PC-3 (cell line): ENCODE data around the gene KCNT1. TPM values are rescaled to one million over a fixed set of nuclear protein-coding genes. Genes with fewer than 3 reads are reported as not detected.

Experiments
- ATAC-seq: fragments of 200-7000 bp; cut with Tn5 transposase; 2 replicates; pipeline ENCODE4 v1.9.1; 2020; ENCODE audit warnings: mild to moderate bottlenecking, moderate library complexity
- BruUV-seq: library from RNA; stranded (reverse); fragments of 400-500 nt; replicated peaks from 2 replicates; lab custom pipeline; 2021; lab: Mats Ljungman, UMichigan
- CTCF ChIA-PET: fragments of 300-600 bp; sonication (Branson Sonifier 250); formaldehyde crosslinking; loops from one replicate; lab custom pipeline; 2022; ENCODE audit warnings: antibody characterized with exemption; lab: Charles Lee
- POLR2A ChIA-PET: fragments of 300-600 bp; sonication (Branson Sonifier 250); formaldehyde crosslinking; loops from one replicate; lab custom pipeline; 2022; ENCODE audit warnings: antibody characterized with exemption; ENCODE audit not compliant: unreplicated experiment; lab: Charles Lee
- DNase-seq: peaks from one replicate; pipeline ENCODE4 v3.0.0-alpha.2; 2015
- H2AFZ ChIP-seq: fragments of 300-600 bp; sonication (generic); 2 replicates; pipeline ENCODE4 v1.6.0; 2016; ENCODE audit warnings: antibody characterized with exemption, low read length
- H3F3A ChIP-seq: fragments of 300-600 bp; sonication (generic); one replicate; pipeline ENCODE4 v1.6.0; 2017; ENCODE audit warnings: antibody characterized with exemption, low read length, control low read depth, mild to moderate bottlenecking; ENCODE audit not compliant: unreplicated experiment
- H3K27ac ChIP-seq: fragments of 300-600 bp; sonication (generic); 2 replicates; pipeline ENCODE4 v1.5.1; 2016; ENCODE audit warnings: mild to moderate bottlenecking, low read length
- H3K27me3 ChIP-seq: fragments of 300-600 bp; sonication (generic); 2 replicates; pipeline ENCODE4 v1.6.1; 2016; ENCODE audit warnings: low read length, mixed read lengths
- H3K36me3 ChIP-seq: fragments of 300-600 bp; sonication (generic); 2 replicates; pipeline ENCODE4 v1.6.1; 2016; ENCODE audit warnings: low read depth, mixed run types, low read length, mixed read lengths
- H3K4me1 ChIP-seq: fragments of 300-600 bp; sonication (generic); 2 replicates; pipeline ENCODE4 v1.5.1; 2016; ENCODE audit warnings: low read length; ENCODE audit not compliant: insufficient read depth
- H3K4me2 ChIP-seq: fragments of 300-600 bp; sonication (generic); 2 replicates; pipeline ENCODE4 v1.6.0; 2016; ENCODE audit warnings: low read length
- H3K4me3 ChIP-seq: fragments of 300-600 bp; sonication (generic); 2 replicates; pipeline ENCODE4 v1.5.1; 2016; ENCODE audit warnings: mild to moderate bottlenecking, low read length, mixed read lengths
- H3K79me2 ChIP-seq: fragments of 300-600 bp; sonication (generic); 2 replicates; pipeline ENCODE4 v1.6.1; 2017; ENCODE audit warnings: low read length, mixed read lengths
- H3K9ac ChIP-seq: fragments of 300-600 bp; sonication (generic); 2 replicates; pipeline ENCODE4 v1.6.0; 2016; ENCODE audit warnings: mild to moderate bottlenecking, low read length
- H3K9me2 ChIP-seq: fragments of 300-600 bp; sonication (generic); replicated peaks from 2 replicates; pipeline ENCODE4 v1.6.1; 2016; ENCODE audit warnings: mixed run types, low read length, mixed read lengths
- H3K9me3 ChIP-seq: fragments of 300-600 bp; sonication (generic); 2 replicates; pipeline ENCODE4 v1.6.1; 2016; ENCODE audit warnings: low read length, mixed read lengths
- H4K20me1 ChIP-seq: fragments of 300-600 bp; sonication (generic); 2 replicates; pipeline ENCODE4 v1.6.1; 2016; ENCODE audit warnings: low read length, mixed read lengths
- CTCF ChIP-seq: fragments of 300-600 bp; sonication (generic); conservative IDR thresholded peaks from 2 replicates; pipeline ENCODE4 v1.5.1; 2017; ENCODE audit warnings: antibody characterized with exemption, low read depth, mild to moderate bottlenecking, low read length
- EZH2 ChIP-seq: fragments of 300-600 bp; sonication (generic); IDR thresholded peaks from one replicate; pipeline ENCODE4 v1.6.1; 2017; ENCODE audit warnings: antibody characterized with exemption, mild to moderate bottlenecking, low read length; ENCODE audit not compliant: unreplicated experiment
- EZH2phosphoT487 ChIP-seq: fragments of 300-600 bp; sonication (generic); IDR thresholded peaks from 2 replicates; pipeline ENCODE4 v1.6.1; 2018; ENCODE audit warnings: mild to moderate bottlenecking, antibody characterized with exemption, low read length, borderline replicate concordance
- intact Hi-C: fragments of 100-400 bp; cut with micrococcal nuclease; formaldehyde crosslinking; loops from 2 replicates; pipeline ENCODE4 v1.9.0; 2023
- total RNA-seq: library from RNA; depleted of rRNA; stranded (reverse); fragments of >200 nt; gene quantifications from 2 replicates; pipeline ENCODE4 v1.2.3, GENCODE V29; 2014

Gene KCNT1
- total RNA-seq, 1 experiment from 2014 or later = not detected

GRCh38 chr9:135835131-135835530 lies 133.1 kb downstream of the KCNT1 start:
- no peak for TF ChIP-seq CTCF
- no peak overlapping the region for H3K4me2 ChIP-seq
- no peaks in the 10 kb centered on the region for H3K27me3 ChIP-seq
- H3K79me2 ChIP-seq = 0 out of 2 replicates have a peak, but pooled peaks cover 4% of the 10 kb centered on the region
- no peak overlapping the region for H3K27ac ChIP-seq
- no peak overlapping the region for H2AFZ ChIP-seq
- H3K4me1 ChIP-seq = no peaks in the 10 kb centered on the region
- no peaks in the 10 kb centered on the region for H4K20me1 ChIP-seq
- H3K9me2 ChIP-seq = no peaks in the 10 kb centered on the region
- no peaks in the 10 kb centered on the region for H3K9me3 ChIP-seq
- ATAC-seq (no peak), DNase-seq (no peak)
- POLR2A ChIA-PET = no interaction called here
- no peaks in the 10 kb centered on the region for H3F3A ChIP-seq
- H3K9ac ChIP-seq = no peak overlapping the region
- CTCF ChIA-PET = no interaction called here
- H3K36me3 ChIP-seq = no peaks in the 10 kb centered on the region
- intact Hi-C loops = no loop called here
- BruUV-seq = no TSS peak
- no peak overlapping the region for H3K4me3 ChIP-seq

GRCh38 chr9:135839516-135839915 lies 137.5 kb downstream of the KCNT1 start:
- Histone ChIP-seq H3K27me3 (no peaks in the 10 kb centered on the region), H4K20me1 (no peaks in the 10 kb centered on the region), H3K4me3 (no peak overlapping the region), H2AFZ (no peak overlapping the region), H3K4me2 (no peak overlapping the region), H3K9me2 (no peaks in the 10 kb centered on the region), H3K4me1 (no peaks in the 10 kb centered on the region), H3K79me2 (no peaks in the 10 kb centered on the region), H3F3A (no peaks in the 10 kb centered on the region), H3K9me3 (no peaks in the 10 kb centered on the region), H3K9ac (no peak overlapping the region), H3K27ac (no peak overlapping the region), H3K36me3 (no peaks in the 10 kb centered on the region)
- CTCF ChIA-PET = no interaction called here
- ATAC-seq (no peak), DNase-seq (no peak)
- POLR2A ChIA-PET = no interaction called here
- TF ChIP-seq EZH2 (no peak), CTCF (no peak), EZH2phosphoT487 (no peak)
- intact Hi-C loops = no loop called here
- no TSS peak for BruUV-seq

GRCh38 chr9:135840107-135840506 lies 138.1 kb downstream of the KCNT1 start:
- intact Hi-C loops = no loop called here
- Histone ChIP-seq H3K27ac (no peak overlapping the region), H3K36me3 (no peaks in the 10 kb centered on the region), H3K9ac (no peak overlapping the region), H3K9me2 (no peaks in the 10 kb centered on the region), H3K4me2 (no peak overlapping the region), H4K20me1 (no peaks in the 10 kb centered on the region), H3K79me2 (no peaks in the 10 kb centered on the region), H3K4me1 (no peaks in the 10 kb centered on the region), H3K27me3 (no peaks in the 10 kb centered on the region), H3F3A (no peaks in the 10 kb centered on the region), H3K9me3 (no peaks in the 10 kb centered on the region), H3K4me3 (no peak overlapping the region), H2AFZ (no peak overlapping the region)
- DNase-seq (no peak), ATAC-seq (no peak)
- CTCF ChIA-PET = no interaction called here
- TF ChIP-seq EZH2 (no peak), EZH2phosphoT487 (no peak), CTCF (no peak)
- BruUV-seq = no TSS peak
- POLR2A ChIA-PET = no interaction called here
